ENCODE measurements around the gene FARS2.

GRCh38 chr6:5390177-5390576 lies 128.9 kb downstream of the FARS2 start:
- no peak for TF ChIP-seq CTCF (IDR thresholded peaks at IDR 0.05; ENCODE audit: low read depth, low read length)
- TF ChIP-seq EZH2phosphoT487 (IDR thresholded peaks at IDR 0.05; ENCODE audit: low read depth), result no peak

Data from OCI-LY3 (cell line).